ENCODE data around the gene TBX19. TPM values are rescaled to one million over a fixed set of nuclear protein-coding genes. Genes with fewer than 3 reads are reported as not detected.

Gene TBX19
- total RNA-seq, 4 donors from 2014 or later = 0.12 to 0.53 (median 0.36) TPM; not detected in 1

GRCh38 chr1:168312718-168313604 is 32.3 kb downstream of the TBX19 start:
- in situ Hi-C loops (cut with MboI; ENCODE audit: low sequenced_read_pairs in 4 of 4) (no loop called here), intact Hi-C loops (cut with DNase I; ENCODE audit: low total_unique reads) (no loop called here)
- Histone ChIP-seq H3K36me3 (no peaks in the 10 kb centered on the region), H3K4me1 (no peaks in the 10 kb centered on the region), H3K4me3 (no peak overlapping the region), H3K27ac (no peak overlapping the region), H3K27me3 (no peaks in the 10 kb centered on the region), H3K9me3 (no peaks in the 10 kb centered on the region)
- no peak for DNase-seq
- TF ChIP-seq CTCF (IDR thresholded peaks at IDR 0.05 in 4 of 5, conservative IDR thresholded peaks at IDR 0.05 in 1 of 5) (no peak), POLR2A (IDR thresholded peaks at IDR 0.05) (no peak)
- no peak for ATAC-seq

GRCh38 chr1:168316142-168316541 is 35.5 kb downstream of the TBX19 start:
- no peaks in the 10 kb centered on the region for H3K36me3 ChIP-seq
- no peak overlapping the region for H3K4me3 ChIP-seq
- in situ Hi-C loops (cut with MboI; ENCODE audit: low sequenced_read_pairs in 4 of 4) (no loop called here), intact Hi-C loops (cut with DNase I; ENCODE audit: low total_unique reads) (no loop called here)
- ATAC-seq (no peak), DNase-seq (no peak)
- no peaks in the 10 kb centered on the region for H3K4me1 ChIP-seq
- no peak overlapping the region for H3K27ac ChIP-seq
- H3K9me3 ChIP-seq = no peaks in the 10 kb centered on the region
- TF ChIP-seq POLR2A (IDR thresholded peaks at IDR 0.05) (no peak), CTCF (IDR thresholded peaks at IDR 0.05 in 4 of 5, conservative IDR thresholded peaks at IDR 0.05 in 1 of 5) (no peak)
- no peaks in the 10 kb centered on the region for H3K27me3 ChIP-seq

GRCh38 chr1:168317309-168317708 is 36.6 kb downstream of the TBX19 start:
- DNase-seq (no peak), ATAC-seq (no peak)
- Histone ChIP-seq H3K9me3 (no peaks in the 10 kb centered on the region), H3K27me3 (no peaks in the 10 kb centered on the region), H3K27ac (no peak overlapping the region), H3K36me3 (no peaks in the 10 kb centered on the region), H3K4me1 (no peaks in the 10 kb centered on the region), H3K4me3 (no peak overlapping the region)
- in situ Hi-C loops (cut with MboI; ENCODE audit: low sequenced_read_pairs in 4 of 4) = no loop called here
- intact Hi-C loops (cut with DNase I; ENCODE audit: low total_unique reads) = no loop called here
- TF ChIP-seq POLR2A (IDR thresholded peaks at IDR 0.05) (no peak), CTCF (IDR thresholded peaks at IDR 0.05 in 4 of 5, conservative IDR thresholded peaks at IDR 0.05 in 1 of 5) (no peak)

- DNase-seq (no peak), ATAC-seq (no peak)
- TF ChIP-seq CTCF (IDR thresholded peaks at IDR 0.05 in 4 of 5, conservative IDR thresholded peaks at IDR 0.05 in 1 of 5) = no peak
- in situ Hi-C loops (cut with MboI; ENCODE audit: low sequenced_read_pairs in 4 of 4) (no loop called here), intact Hi-C loops (cut with DNase I; ENCODE audit: low total_unique reads) (no loop called here)
- no peak overlapping the region for H3K4me3 ChIP-seq
- H3K9me3 ChIP-seq = no peaks in the 10 kb centered on the region
- H3K27me3 ChIP-seq = no peaks in the 10 kb centered on the region
- no peaks in the 10 kb centered on the region for H3K4me1 ChIP-seq
- H3K36me3 ChIP-seq = no peaks in the 10 kb centered on the region
- no peak overlapping the region for H3K27ac ChIP-seq
These were observed 39.0 kb downstream of the TBX19 start for GRCh38 chr1:168319691-168320090.
